DND-41 (cell line): ENCODE measurements around the gene SHB.

Source experiments
- CTCF ChIP-seq: IDR thresholded peaks from 2 replicates; pipeline ENCODE4 v1.5.1; 2012; ENCODE audit warnings: borderline replicate concordance, low read length, moderate library complexity, mild to moderate bottlenecking; ENCODE audit not compliant: poor library complexity, severe bottlenecking; ENCODE audit errors: extremely low read depth
- EZH2 ChIP-seq: IDR thresholded peaks from 3 replicates; pipeline ENCODE4 v1.6.1; 2012; ENCODE audit warnings: borderline replicate concordance, low read depth, mild to moderate bottlenecking, moderate library complexity, low read length, inconsistent platforms; ENCODE audit not compliant: severe bottlenecking

- TF ChIP-seq CTCF (no peak), EZH2 (no peak)
These were observed 132.1 kb downstream of the SHB start for GRCh38 chr9:37936965-37937364.
